ENCODE data around the gene FRMD4A. TPM values are rescaled to one million over a fixed set of nuclear protein-coding genes. Genes with fewer than 3 reads are reported as not detected.
"Not testable (repeated sequence)": the region's sequence is repeated elsewhere in the genome, so short reads cannot be mapped to it uniquely, and the experiment has no call there.

The FRMD4A gene
- total and polyA plus RNA-seq, 2 of the 4 experiments (the other 2 are of a cell fraction): 30.3 to 68.8 TPM

DNA sequence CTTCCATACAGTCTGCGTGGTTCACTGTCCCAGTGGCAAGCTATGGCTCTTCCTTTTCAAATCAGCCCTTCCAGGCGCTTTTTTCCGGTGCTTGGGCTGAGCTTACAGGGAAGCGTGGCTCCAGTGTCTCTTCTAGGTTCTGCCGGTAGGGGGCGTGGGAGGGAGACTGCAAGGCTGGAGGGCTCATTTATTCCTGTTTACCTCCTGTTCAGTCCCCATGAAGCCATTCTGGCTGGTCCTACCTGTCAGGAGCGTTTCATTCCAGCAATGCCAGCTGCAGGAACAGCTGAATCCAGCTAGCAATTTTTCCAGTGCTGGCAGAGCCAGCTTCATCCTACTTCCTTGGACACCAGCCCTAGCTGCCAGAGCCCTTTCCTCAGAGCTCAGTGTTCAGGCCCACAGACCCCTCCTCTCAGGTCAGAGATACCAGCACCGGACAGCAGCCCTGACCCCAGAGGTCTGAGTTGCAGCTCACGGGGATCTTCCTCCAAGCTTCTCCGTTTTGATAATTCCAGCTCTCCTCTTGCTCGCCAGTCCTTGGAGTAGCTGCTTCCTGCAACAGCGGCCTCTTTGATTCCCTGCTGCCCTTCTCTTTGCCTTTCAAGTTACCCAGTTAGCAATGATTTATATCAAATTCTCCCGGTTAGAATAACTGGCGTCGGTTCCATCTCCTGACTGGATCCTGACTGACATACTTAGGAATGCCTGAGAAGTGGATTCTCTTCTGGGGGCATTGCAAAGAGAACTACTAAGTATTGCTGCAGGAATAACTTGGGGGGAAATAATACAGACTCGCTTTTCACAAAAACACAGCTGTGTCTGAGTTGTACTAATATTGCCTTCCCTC lies 129.8 kb downstream of the FRMD4A start:
- Histone ChIP-seq H4K91ac (ENCODE audit: insufficient read depth, low read depth, low read length) (no peak overlapping the region), H3K27me3 (ENCODE audit: control insufficient read depth, insufficient read depth, low read length) (peaks cover 16% of the 10 kb centered on the region), H3K23ac (ENCODE audit: low read depth, low read length) (no peak overlapping the region), H3K56ac (ENCODE audit: extremely low read depth, insufficient read depth, low read length) (no peak overlapping the region), H4K5ac (ENCODE audit: low read depth, low read length) (no peak overlapping the region), H2BK15ac (ENCODE audit: low read depth, low read length) (no peak overlapping the region), H3K79me1 (ENCODE audit: low read depth in 1 of 2, low read length in 2 of 2) (no peaks in the 10 kb centered on the region), H4K8ac (ENCODE audit: low read depth in 2 of 2, low read length in 2 of 2) (no peak overlapping the region), H3K4me3 (ENCODE audit: insufficient read depth, low read depth, low read length) (no peak overlapping the region), H3K4me1 (ENCODE audit: control insufficient read depth, insufficient read depth, low read length) (no peaks in the 10 kb centered on the region), H3K9me3 (ENCODE audit: control insufficient read depth, insufficient read depth, low read length) (no peaks in the 10 kb centered on the region), H3K4ac (ENCODE audit: low read depth, low read length) (no peak overlapping the region), H2AK9ac (replicated peaks; ENCODE audit: low read depth, low read length, poor library complexity) (no peak overlapping the region), H2BK120ac (ENCODE audit: low read depth, low read length) (no peak overlapping the region), H2BK20ac (ENCODE audit: low read depth, low read length) (no peak overlapping the region), H3K18ac (ENCODE audit: low read depth, low read length) (0 out of 2 replicates have a peak overlapping the region, but pooled peaks have one; percentile 0), H3K36me3 (ENCODE audit: control insufficient read depth, insufficient read depth, low read length) (no peaks in the 10 kb centered on the region), H3K14ac (replicated peaks; ENCODE audit: low read depth, low read length) (no peak overlapping the region), H2AFZ (replicated peaks; ENCODE audit: low read length, poor library complexity) (no peak overlapping the region), H4K20me1 (ENCODE audit: insufficient read depth, low read length) (no peaks in the 10 kb centered on the region), H2BK5ac (ENCODE audit: low read depth, low read length, poor library complexity, severe bottlenecking) (no peak overlapping the region), H3K4me2 (ENCODE audit: low read depth, low read length) (no peak overlapping the region), H3K9me1 (ENCODE audit: insufficient read depth, low read length) (no peaks in the 10 kb centered on the region), H3K27ac (ENCODE audit: insufficient read depth, low read length) (no peak overlapping the region), H3K9ac (ENCODE audit: low read depth, low read length) (no peak overlapping the region), H2AK5ac (ENCODE audit: low read depth, low read length) (no peak overlapping the region)
- WGBS, 2 experiments (ENCODE audit: extremely low coverage in 2 of 2, insufficient read length in 1 of 2): 48% methylated on average over 6 of the region's 16 CpGs; no CpG with 5 or more reads in 1 of the 2 experiments
- intact Hi-C loops (cut with micrococcal nuclease) (no loop called here), dilution Hi-C loops (cut with HindIII; ENCODE audit: low sequenced_read_pairs, unreplicated experiment) (no loop called here), in situ Hi-C loops (cut with MboI; ENCODE audit: low sequenced_read_pairs) (loop anchor here (5.0 kb wide), 1 partner anchor 271 kb away; no protein-coding TSS in a partner anchor)
- TF ChIP-seq RFX5 (IDR thresholded peaks at IDR 0.05; ENCODE audit: low read depth, low read length): no peak
- TF ChIP-seq, protein P1, sequence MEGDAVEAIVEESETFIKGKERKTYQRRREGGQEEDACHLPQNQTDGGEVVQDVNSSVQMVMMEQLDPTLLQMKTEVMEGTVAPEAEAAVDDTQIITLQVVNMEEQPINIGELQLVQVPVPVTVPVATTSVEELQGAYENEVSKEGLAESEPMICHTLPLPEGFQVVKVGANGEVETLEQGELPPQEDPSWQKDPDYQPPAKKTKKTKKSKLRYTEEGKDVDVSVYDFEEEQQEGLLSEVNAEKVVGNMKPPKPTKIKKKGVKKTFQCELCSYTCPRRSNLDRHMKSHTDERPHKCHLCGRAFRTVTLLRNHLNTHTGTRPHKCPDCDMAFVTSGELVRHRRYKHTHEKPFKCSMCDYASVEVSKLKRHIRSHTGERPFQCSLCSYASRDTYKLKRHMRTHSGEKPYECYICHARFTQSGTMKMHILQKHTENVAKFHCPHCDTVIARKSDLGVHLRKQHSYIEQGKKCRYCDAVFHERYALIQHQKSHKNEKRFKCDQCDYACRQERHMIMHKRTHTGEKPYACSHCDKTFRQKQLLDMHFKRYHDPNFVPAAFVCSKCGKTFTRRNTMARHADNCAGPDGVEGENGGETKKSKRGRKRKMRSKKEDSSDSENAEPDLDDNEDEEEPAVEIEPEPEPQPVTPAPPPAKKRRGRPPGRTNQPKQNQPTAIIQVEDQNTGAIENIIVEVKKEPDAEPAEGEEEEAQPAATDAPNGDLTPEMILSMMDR (conservative IDR thresholded peaks at IDR 0.05; ENCODE audit: low read depth, low read length): 0 out of 2 replicates have a peak, but pooled peaks have one; percentile 16
- 0 out of 2 replicates have a peak, but pooled peaks have one; percentile 2 for TF ChIP-seq RAD21 (IDR thresholded peaks at IDR 0.05; ENCODE audit: low read length)
- CTCF ChIA-PET: interaction anchor here (0.5 to 2.2 kb wide), 6 partner anchors 10 to 277 kb away, joined by 3 to 8 read pairs (median 4); no protein-coding TSS in a partner anchor
- POLR2A ChIA-PET (ENCODE audit: unreplicated experiment): no interaction called here
- ATAC-seq (ENCODE audit: low read depth) (no peak; the same call in 1 of the 2 replicates), DNase-seq (peak; percentile 9)
- BruUV-seq (replicated peaks): no TSS peak

DNA sequence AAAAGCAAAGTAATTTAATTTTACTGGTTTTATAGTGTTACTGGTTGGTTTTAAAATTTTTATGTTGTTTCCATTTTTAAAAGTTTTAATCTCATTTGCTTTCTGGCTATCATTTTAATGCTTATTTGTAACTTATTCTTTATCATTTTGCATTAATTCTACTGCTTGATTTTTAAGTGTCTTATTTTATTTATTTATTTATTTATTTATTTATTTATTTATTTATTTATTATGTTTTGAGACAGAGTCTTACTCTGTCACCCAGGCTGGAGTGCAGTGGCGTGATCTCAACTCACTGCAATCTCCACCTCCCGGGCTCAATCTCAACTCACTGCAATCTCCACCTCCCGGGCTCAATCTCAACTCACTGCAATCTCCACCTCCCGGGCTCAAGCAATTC lies 131.6 kb downstream of the FRMD4A start:
- DNase-seq; H3K4me1 ChIP-seq (ENCODE audit: control insufficient read depth, insufficient read depth, low read length); H3K4me3 ChIP-seq (ENCODE audit: insufficient read depth, low read depth, low read length); H3K9me3 ChIP-seq (ENCODE audit: control insufficient read depth, insufficient read depth, low read length); H4K8ac ChIP-seq (ENCODE audit: low read depth in 2 of 2, low read length in 2 of 2); H2BK120ac ChIP-seq (ENCODE audit: low read depth, low read length); BruUV-seq (replicated peaks); H2BK15ac ChIP-seq (ENCODE audit: low read depth, low read length); H3K36me3 ChIP-seq (ENCODE audit: control insufficient read depth, insufficient read depth, low read length); H3K4me2 ChIP-seq (ENCODE audit: low read depth, low read length); H3K4ac ChIP-seq (ENCODE audit: low read depth, low read length); H3K27ac ChIP-seq (ENCODE audit: insufficient read depth, low read length); H2BK5ac ChIP-seq (ENCODE audit: low read depth, low read length, poor library complexity, severe bottlenecking); H4K91ac ChIP-seq (ENCODE audit: insufficient read depth, low read depth, low read length); H3K18ac ChIP-seq (ENCODE audit: low read depth, low read length); H3K23ac ChIP-seq (ENCODE audit: low read depth, low read length); H3K79me1 ChIP-seq (ENCODE audit: low read depth in 1 of 2, low read length in 2 of 2); dilution Hi-C loops (cut with HindIII; ENCODE audit: low sequenced_read_pairs, unreplicated experiment); H4K5ac ChIP-seq (ENCODE audit: low read depth, low read length); H3K9ac ChIP-seq (ENCODE audit: low read depth, low read length); H2AK9ac ChIP-seq (replicated peaks; ENCODE audit: low read depth, low read length, poor library complexity); ATAC-seq (ENCODE audit: low read depth); H3K9me1 ChIP-seq (ENCODE audit: insufficient read depth, low read length); H2AFZ ChIP-seq (replicated peaks; ENCODE audit: low read length, poor library complexity); H4K20me1 ChIP-seq (ENCODE audit: insufficient read depth, low read length); H3K56ac ChIP-seq (ENCODE audit: extremely low read depth, insufficient read depth, low read length); H2BK20ac ChIP-seq (ENCODE audit: low read depth, low read length); H3K14ac ChIP-seq (replicated peaks; ENCODE audit: low read depth, low read length); H2AK5ac ChIP-seq (ENCODE audit: low read depth, low read length); POLR2A ChIA-PET (ENCODE audit: unreplicated experiment): not testable (repeated sequence)
- H3K27me3 ChIP-seq (ENCODE audit: control insufficient read depth, insufficient read depth, low read length): peaks cover 17% of the 10 kb centered on the region
- in situ Hi-C loops (cut with MboI; ENCODE audit: low sequenced_read_pairs) (loop anchor here (25.0 kb wide), 1 partner anchor 613 kb away; no protein-coding TSS in a partner anchor), intact Hi-C loops (cut with micrococcal nuclease) (loop anchor here (5.0 to 10.0 kb wide), 3 partner anchors 198 to 908 kb away; no protein-coding TSS in a partner anchor)
- no CpG with 5 or more reads among the region's 4 CpGs for WGBS, 2 experiments (ENCODE audit: extremely low coverage in 2 of 2, insufficient read length in 1 of 2)
- CTCF ChIA-PET: interaction anchor here (0.6 to 2.2 kb wide), 2 partner anchors 16 to 279 kb away, joined by 3 to 8 read pairs; no protein-coding TSS in a partner anchor

Data from IMR-90 (cell line).